ENCODE data around the gene PLA2G4D.

DNA sequence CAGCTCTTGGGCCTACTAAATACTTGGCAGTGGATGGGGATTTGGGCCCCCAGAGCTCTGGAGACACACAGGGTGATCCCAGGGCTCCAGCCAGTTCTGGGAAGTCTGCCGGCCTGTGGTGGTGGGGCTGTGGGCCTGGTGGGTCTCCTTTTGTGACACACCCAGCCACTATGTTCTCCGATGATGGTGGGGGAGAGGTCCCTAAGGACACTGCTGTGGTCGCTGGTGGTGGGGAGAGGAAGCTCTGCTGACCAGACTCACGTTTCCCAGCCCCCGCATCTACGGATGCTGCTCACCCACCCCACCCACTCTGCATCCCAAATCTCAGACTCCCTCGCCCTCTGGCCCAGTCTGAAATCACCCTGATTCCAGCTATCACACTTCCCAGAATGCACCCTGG lies 396 bp downstream of the PLA2G4D start:
- TF ChIP-seq CTCF (IDR thresholded peaks at IDR 0.05; ENCODE audit: low read length), result no peak
- no peak for TF ChIP-seq EZH2 (optimal IDR thresholded peaks at IDR 0.05; ENCODE audit: low read depth, low read length)
- TF ChIP-seq EZH2phosphoT487 (IDR thresholded peaks at IDR 0.05; ENCODE audit: low read length), result no peak
